Activated CD8-positive, alpha-beta memory T cell treated with anti-CD3 and anti-CD28 coated beads, Interleukin-2, amount 50 U/mL, for 24 hours (primary cell): ENCODE results near the gene HEXA.

Source experiments
- DNase-seq: peaks from one replicate; pipeline ENCODE4 v3.0.0-alpha.2; 2020; ENCODE audit errors: extremely low read depth

The HEXA gene

DNA sequence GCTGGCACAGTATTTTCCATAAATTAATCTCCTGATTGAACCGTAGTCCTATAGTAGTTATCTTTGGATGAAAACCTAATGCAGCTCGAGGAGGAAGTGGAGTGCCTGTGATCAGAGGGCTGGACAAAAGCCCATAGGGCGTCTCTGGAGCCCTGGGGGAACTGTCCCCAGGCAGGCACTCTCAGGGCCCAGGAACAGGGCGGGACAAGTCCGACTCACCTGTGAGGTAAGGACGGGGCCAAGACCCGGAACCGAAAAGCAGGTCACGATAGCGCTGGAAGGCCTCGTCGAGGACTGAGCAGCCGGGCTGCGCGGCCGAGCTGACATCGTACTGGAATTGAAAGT lies 341 bp downstream of the HEXA start:
- no peak for DNase-seq

DNA sequence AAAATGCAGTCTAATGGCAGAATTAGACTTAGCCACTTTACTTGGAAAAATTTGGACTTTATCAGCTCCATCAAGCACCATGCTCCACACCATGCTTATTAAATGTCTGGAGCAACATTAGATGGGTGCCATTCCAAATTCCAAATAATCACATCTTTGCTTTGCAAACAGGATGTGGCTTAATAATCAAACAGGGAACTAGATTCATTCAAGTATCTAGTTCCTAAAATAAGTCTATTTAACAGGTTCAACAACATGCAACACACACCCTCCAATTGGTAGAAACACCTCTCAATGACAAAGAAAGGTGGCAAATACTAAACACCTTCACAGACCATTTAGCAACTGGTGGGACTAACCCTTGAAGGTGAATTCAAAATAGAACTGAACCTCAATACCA lies 3.5 kb downstream of the HEXA start:
- no peak for DNase-seq

DNA sequence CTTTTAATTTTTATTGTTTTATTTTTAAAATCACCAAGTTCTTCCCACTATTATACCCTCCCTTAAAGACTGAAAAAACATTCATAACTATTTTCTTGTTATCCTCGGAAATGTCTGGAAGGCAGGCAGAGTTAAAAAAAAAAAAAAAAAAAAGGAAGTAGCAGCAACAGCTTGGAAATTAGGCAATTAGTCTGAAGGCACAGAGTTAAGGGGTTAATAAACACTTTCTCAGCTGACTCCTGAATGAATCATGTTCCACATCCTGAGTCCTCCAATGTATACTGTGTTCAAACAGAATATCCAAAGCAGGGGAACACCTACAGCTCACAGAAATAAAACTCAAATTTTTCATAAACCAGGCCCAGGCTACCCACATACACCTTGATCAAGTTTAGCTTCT lies 5.8 kb downstream of the HEXA start:
- DNase-seq, result no peak

DNA sequence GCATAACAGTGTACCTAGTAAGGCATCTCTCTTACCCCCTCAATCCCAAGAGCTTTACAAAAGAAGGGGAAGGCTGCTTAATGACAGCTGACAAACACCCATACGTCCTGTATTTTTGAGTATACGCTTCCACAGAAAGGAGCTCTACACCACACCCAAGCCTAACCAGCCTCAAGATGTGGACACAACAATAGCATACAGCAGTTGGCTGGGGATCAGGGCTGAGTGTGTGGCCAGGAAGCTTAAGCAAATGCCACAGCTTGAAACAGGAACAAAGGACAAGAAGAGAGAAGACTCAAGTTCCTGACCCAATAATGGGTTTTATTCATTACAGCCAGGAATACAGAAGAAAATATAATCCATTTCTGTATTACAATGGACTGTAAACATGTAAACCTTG lies 6.9 kb downstream of the HEXA start:
- DNase-seq, result no peak

DNA sequence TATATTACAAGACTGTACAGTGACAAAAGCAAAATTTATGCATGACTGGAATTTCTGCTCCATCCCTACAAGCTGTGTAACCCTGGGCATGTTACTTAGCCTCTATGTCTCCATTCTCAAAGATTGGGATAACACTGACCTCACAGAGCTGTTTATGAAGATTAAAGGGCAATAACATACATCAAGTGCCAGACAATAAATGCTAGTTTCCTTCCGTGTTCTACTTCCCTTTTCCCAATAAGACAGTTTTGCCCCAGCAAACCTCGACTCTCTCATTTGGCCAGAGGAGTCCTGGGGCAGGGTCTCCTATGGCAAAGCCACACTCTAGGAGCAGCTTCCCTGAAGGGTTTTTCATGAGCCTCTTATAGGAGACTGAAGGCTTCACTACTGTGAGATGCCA lies 7.5 kb downstream of the HEXA start:
- DNase-seq, result no peak

DNA sequence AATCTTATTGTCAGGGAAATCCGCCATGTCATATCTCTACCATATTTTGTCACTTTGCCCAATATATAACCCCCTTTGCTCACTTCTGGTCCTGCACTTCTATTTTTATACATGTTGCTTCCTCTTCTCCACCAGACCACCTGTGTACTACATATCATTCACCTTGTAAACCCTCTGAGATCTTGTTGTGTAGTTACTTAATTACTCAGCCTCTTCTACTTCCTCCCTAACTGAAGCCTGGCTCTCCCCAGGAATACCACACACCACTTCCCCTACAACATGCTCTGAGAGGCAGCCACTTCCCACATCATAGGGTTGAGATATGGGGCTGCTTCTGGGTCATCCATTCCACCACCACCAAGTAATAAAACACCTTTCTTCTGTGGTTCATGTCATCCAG lies 10.0 kb downstream of the HEXA start:
- no peak for DNase-seq

DNA sequence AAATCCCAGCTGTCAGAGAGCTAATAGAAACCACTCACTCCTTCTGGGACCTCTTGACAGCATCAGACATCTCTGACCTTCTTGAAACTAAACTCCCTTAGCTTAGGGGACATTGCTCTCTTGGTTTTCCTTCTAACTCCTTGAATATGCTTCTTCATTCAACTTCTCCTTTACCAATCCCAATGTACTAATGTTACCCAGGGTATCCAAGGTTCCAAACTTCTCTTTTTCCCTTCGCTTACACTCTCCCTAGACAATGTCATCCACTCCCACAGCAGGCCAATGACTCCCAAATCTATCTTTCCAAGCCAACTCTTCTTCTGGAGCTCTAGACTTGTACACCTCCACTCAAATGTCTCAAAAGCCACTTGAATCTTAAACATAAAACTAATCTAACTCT lies 14.6 kb downstream of the HEXA start:
- no peak for DNase-seq

DNA sequence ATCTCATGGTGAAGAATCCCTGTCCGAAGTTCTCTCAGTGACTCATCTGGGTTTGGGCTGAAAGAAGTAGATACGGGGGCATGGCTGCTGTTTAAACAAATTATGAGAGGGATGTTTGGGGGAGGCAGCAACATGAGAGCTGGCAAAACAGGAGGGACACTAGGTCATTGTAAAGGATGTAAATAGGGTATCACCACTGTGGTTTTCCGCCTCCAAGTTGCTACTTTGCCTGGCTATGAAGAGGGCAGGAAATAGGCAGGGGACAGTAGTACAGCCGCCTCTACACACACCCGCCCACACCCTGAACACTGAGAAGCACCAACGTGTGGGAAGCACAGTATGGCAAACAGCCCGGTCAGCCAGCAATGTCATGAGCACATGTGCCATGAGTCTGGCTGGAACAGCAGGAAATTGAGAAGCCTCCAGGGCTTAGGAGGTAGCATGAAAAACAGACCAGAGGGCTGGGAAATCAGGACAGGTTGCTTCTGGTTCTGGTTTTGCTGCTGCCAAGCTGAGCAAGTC lies 17.1 kb downstream of the HEXA start:
- no peak for DNase-seq

DNA sequence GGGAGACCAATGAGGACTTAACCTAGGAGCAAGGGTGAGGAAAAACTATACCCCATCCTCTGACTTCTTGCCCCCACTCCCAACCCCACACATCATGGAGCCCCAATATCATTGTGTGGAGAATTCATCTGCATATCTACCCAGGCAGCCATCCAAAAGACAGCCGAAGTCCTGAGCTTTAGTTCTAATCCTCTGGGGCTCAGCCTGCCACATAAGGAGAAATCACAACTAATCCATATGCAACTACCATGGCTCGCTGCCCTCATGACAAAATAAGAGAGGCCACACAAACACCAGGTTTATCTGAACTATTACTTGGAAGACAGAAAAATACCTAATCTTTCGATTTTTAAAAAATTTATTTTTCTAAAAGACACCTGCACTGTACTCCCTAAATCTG lies 17.7 kb downstream of the HEXA start:
- no peak for DNase-seq

DNA sequence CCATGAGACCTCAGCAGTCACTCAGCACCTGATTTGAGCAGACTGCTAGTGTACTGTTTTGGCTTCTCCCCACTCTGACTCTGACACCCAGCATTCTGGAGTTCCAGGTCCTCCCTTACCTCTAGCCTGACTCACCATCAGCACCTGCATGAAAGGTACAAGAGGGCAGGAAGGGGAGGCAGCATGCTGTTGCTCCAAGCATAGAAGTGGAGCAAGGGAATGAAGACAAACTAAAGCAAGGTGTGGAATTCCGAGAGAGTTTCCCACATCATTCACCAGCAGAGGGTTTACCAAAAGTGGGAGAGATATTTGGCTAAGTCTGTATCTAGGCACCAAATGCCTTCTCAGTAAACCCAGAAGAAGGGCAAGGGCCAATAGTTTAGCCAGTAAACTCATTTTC lies 21.3 kb downstream of the HEXA start:
- DNase-seq, result no peak

DNA sequence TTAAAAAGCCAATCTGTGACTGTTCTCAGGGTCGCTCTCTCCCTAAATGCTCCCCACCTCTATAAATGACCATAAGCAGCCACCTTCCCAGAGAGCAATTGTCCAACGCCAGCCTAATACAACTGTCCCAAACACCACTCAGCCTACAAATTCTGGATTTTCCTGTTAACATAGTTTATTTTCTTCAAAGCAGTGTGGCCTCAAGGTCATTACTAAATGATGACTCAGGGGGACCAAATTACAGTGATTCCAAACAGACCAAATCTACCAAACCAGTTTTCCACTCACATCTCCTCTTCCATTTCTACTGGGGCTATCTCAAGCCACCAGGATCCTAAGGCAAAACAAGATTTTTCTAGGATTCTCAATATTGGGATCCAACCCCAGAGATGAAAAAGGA lies 22.5 kb downstream of the HEXA start:
- DNase-seq, result no peak

DNA sequence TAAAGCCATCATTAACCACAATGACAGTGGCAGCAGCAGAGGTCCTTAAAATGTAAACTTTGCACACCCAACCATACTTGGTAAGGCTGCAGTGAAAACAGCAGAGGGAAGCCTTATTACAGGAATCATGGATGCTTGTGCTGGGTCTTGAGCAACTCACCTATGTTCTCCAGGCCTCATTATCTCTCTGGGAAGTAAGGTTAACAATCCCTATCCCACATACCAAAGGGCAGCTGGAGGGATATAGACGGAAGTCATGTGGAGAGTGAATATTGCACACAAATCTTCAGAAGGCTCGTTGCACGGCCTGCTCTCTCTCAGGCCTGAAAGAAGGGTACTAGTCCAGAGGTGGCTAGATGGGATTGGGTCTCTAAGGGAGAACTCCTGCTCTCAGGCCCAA lies 30.0 kb downstream of the HEXA start:
- DNase-seq, result no peak

DNA sequence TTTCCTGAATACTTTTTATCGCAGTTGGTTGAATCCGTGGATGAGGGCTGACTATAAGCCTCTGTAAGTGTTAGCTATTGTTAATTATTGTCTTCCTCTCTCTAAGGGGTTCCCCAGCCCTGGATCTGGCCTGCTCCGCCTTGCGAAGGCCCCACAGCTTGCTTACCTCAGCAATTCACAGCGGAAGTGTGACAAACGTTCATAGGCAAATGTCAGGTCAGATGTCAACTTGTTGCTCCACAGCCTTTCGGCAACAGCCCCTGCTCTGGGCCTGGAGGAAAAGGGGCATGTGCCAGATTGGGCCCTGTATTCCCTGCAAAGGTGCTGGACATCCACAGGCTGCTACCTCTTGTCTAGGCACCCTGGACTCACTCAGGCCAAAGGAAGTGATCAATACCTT lies 30.5 kb downstream of the HEXA start:
- no peak for DNase-seq

DNA sequence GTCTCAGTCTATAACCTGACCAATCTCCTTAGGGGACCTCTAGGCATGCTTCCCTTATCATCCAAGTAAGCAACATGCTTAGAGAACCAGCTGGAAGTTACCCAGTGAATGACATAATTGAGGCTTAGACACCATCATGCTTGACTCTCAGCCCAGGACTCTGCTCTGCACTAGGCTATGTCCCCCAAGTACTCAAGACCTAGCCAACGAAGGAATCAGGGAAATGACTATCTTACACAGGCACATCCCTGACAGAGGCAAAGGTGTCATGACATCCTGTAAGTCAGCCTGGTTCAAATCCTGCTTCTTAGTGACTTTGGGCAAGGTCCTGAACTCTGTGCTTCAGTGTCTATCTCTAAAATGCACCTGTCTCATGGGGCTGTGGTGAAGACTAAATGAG lies 31.2 kb downstream of the HEXA start:
- no peak for DNase-seq

DNA sequence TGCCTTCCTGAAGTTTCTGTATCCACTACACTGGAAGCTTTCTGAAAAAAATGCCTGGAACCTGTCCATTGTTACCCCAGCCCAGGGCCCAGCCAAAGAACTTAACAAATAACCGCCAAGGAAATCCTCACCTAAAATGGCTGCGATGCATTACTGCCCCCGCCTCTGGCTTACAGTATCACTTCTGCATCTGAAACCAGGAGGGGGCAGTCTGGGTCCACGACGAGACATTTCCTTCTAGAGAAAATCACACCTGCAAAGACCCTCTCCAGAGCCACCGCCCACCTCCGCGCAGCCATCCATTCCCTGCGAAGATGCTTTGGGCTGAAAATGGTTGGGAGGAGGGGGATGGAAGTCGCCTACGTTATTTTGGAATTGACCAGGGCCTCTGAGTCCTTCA lies 33.4 kb downstream of the HEXA start:
- DNase-seq, result no peak

DNA sequence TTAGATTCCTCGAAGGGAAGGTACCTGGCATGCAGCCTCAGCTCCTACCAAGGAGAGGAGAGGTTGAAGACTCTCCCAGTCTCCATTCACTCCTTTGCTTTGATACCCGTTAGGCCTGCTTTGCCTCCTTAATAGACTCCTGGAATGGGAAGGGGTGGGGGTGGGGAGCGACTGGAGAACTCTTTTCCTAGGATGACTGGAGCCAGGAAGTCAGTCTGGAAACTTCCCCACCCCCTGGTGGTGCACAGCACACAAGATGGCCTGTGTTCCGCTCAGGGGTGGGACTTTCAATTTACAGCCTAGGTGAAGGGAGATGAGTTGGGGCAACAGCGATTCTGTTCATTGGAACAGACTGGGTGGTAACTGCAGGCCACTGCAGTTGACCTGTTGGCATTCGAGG lies 34.5 kb downstream of the HEXA start:
- DNase-seq, result no peak

DNA sequence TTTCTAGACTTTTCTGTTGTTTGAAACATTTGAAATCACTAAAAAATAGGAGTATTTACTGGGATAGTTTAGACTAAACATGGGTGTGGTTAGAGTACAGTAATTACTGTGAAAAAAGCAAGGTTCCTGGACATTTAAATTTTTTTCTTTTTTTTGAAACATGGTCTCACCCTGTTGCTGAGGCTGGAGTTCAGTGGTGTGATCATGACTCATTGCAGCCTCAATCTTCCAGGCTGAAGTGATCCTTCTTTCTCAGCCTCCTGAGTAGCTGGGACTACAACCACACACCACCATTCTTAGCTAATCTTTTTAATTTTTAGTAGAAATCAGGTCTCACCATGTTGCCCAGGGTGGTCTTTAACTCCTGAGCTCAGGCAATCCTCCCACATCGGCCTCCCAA lies 35.4 kb downstream of the HEXA start:
- DNase-seq, result no peak

DNA sequence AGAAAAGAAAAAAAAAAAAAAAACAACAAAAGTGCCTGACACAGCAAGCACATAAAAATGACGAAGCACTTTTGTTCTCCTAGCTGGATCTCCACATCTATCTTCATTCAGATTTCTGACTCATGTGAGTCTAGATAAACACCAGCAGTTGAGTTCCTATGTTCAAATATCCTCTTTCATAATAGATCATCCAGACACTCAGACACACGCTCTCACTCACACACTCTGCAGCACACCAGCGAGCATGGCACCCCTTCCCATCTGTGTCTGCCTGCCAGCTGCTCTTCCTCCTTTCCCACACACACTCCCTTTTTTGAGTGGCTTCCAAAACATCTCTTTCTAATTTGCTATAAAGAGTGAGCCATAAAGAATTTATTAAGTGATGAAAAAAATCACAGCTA lies 36.0 kb downstream of the HEXA start:
- no peak for DNase-seq

DNA sequence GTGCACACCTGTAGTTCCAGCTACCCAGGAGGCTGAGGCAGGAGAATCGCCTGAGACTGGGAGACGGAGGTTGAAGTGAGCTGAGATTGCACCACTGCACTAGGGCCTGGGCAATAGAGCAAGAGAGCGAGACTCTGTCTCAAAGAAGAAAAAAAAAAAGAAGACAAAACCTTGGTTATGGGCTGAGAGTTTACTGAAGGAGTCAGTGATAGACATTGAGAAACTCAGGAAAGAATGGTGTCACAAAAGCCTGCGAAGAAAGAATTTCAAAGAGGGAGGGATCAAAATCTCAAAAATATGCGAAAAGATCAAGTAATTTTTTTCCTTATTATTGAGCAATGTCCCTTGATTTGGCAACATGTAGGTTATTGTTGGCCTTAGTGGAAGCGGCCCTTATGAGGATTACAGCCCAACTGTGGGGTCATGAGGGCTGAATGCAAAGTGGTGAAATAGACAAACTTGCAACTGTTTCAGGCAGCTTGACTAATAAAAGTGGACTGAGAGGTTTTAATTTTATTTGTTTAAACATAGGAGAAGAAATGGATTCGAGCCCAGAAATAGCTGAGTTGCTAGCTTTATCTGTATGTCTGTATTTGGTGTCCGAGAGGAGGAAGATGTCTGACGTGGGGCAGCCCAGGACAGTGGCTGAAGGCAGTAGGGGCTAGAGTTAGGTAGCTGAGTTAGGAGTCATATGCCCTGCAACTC lies 37.0 kb downstream of the HEXA start:
- DNase-seq, result no peak

DNA sequence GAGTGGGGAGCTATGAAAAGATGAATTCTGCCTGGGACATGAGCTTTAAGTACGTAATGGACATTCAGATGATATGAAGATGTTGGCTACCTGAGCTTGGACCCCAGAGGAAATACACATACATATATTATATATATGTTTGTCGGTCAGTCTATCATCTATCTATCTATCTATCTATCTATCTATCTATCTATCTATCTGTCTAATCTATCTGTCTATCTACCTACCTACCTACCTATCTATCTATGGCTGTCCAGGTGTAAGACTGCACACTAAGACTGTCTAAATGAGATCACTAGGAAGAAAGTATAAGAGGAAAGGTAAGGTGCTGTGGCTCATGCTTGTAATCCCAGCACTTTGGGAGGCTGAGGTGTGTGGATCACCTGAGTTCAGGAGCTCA lies 37.7 kb downstream of the HEXA start:
- no peak for DNase-seq

DNA sequence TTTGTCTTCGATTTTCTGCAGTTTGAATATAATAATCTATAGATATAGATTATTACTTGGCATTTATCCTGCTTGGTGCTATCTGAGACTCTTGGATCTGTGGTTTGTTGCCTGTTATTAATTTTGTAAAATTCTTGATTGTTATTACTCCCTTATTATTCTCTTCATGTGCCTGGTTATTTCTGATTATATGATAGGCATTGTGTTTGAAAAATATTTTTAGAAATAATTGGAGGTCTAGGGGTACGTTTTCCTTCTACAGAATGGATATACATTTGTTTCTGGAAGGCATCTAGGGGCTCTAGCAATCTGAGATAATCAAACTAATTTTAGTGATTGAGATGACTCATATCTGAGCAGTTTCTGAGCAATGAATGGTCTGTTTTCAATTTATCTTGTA lies 41.0 kb downstream of the HEXA start:
- DNase-seq, result no peak

DNA sequence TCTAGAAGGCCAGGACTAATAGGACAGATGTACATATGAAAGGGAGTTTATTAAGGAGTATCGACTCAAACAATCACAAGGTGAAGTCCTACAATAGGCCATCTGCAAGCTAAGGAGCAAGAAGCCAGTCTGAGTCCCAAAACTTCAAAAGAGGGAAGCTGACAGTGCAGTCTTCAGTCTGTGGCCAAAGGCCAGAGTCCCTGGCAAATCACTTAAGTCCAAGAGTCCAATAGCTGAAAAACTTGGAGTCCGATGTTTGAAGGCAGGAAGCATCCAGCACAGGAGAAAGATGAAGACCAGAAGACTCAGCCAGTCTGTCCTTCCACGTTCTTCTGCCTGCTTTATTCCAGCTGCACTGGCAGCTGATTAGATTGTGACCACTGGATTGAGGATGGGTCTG lies 44.8 kb downstream of the HEXA start:
- DNase-seq, result no peak

DNA sequence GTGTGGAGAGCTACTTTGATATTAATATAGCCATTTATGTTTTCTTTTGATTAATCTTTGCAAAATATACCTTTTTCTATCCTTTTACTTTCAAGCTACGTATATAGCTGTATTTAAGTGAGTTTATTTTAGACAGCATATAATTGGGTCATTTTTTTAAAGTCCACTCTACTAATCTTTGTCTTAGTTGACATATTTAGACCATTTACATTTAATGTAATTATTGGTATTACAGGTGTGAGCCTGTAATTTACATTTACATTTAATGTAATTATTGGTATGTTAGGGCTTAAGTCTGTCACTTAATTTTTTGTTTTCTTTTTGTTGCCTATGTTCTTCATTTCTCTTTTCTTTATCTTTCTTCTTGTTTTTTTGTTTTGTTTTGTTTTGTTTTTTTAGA lies 52.1 kb downstream of the HEXA start:
- no peak for DNase-seq

DNA sequence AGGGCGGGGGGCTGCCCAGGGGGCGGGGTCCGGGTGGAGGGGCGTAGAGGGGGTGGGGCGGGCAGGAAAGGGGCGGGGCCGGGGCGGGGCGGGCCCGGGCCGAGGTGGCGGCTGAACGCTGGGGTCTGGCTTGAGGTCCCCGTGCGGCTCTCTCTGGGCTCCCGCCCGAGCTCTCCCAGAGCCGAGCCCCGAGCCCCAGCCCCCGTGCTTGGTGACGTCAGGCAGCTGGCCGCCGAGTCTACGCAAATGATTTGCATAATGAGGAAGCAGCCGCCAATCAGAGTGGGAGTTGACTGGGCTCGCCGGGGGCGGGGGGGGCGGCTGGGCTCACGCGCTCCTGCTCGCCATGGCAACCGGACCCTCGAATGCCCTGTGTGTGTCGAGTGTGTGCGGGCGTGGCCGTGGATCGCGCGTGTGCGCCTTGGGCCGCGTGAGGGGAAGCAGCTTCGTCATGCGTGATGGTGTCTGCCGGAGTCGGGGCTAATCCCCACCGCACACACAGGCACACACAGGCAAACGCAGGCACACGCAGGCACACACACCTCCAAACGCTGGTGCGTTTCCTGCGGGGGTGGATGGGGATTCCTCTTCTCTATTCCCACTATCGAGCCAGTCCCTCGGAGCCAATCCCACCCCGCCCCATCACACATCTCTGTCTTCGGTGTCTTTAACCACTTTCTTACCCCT lies 55.7 kb downstream of the HEXA start, which contains the start of gene CELF6:
Gene CELF6, minus strand, starts transcription at position 173 of the 687 bp plus-strand sequence. CDS start 283 bp downstream, outside the sequence.
- peak; percentile 36 for DNase-seq
